SK-N-SH (cell line): ENCODE measurements around the gene ARMC8. TPM values are rescaled to one million over a fixed set of nuclear protein-coding genes. Genes with fewer than 3 reads are reported as not detected.

ENCODE experiments used
- CTCF ChIA-PET: fragments of 300-600, 350-600 bp; formaldehyde crosslinking; extraction: SDS; loops from one replicate; lab custom pipeline; 2021; lab: Yijun Ruan, JAX
- POLR2A ChIA-PET: fragments of 350-600 bp; sonication (Branson Sonifier 250); formaldehyde crosslinking; extraction: SDS; loops from one replicate; lab custom pipeline; 2020; ENCODE audit warnings: antibody characterized with exemption, inconsistent platforms; lab: Yijun Ruan, JAX
- DNase-seq: peaks from one replicate; pipeline ENCODE4 v3.0.0; 2012
- H2AFZ ChIP-seq: fragments of 200-600 bp; sonication (generic); 2 replicates; pipeline ENCODE4 v1.8.1; 2016; ENCODE audit warnings: antibody characterized with exemption, mild to moderate bottlenecking, low read depth
- H3F3A ChIP-seq: fragments of 200-600 bp; sonication (generic); replicated peaks from 2 replicates; pipeline ENCODE3; 2016; ENCODE audit warnings: antibody characterized with exemption, mild to moderate bottlenecking; ENCODE audit not compliant: insufficient read depth
- H3K27ac ChIP-seq, 2 experiments: fragments of 200-500 bp in 1 of 2; fragments of 200-600 bp in 1 of 2; sonication (Bioruptor generic) in 1 of 2; sonication (generic), shearing (Covaris generic) in 1 of 2; 2 replicates each; pipeline versions ENCODE4 v1.5.1 to v1.6.1; 2014 to 2016; ENCODE audit warnings: low read depth in 2 of 2, inconsistent platforms in 1 of 2, low read length in 1 of 2, mild to moderate bottlenecking in 1 of 2, mixed read lengths in 1 of 2
- H3K27me3 ChIP-seq: fragments of 200-600 bp; sonication (generic), shearing (Covaris generic); 2 replicates; pipeline ENCODE4 v1.6.1; 2016; ENCODE audit warnings: mixed run types; ENCODE audit not compliant: insufficient read depth
- H3K36me3 ChIP-seq, 2 experiments: fragments of 200-500 bp in 1 of 2; fragments of 200-600 bp in 1 of 2; sonication (Bioruptor generic) in 1 of 2; sonication (generic) in 1 of 2; replicated peaks in 1 of 2; 2 replicates each; pipeline versions ENCODE3 to v1.5.1; 2014 to 2016; ENCODE audit warnings: low read length in 1 of 2, mild to moderate bottlenecking in 1 of 2; ENCODE audit not compliant: insufficient read depth in 2 of 2, control insufficient read depth in 1 of 2
- H3K4me1 ChIP-seq, 2 experiments: fragments of 200-500 bp in 1 of 2; fragments of 200-600 bp in 1 of 2; sonication (Bioruptor generic) in 1 of 2; sonication (generic), shearing (Covaris generic) in 1 of 2; 2 replicates each; pipeline versions ENCODE4 v1.5.1 to v1.6.1; 2014 to 2016; ENCODE audit warnings: low read depth in 1 of 2, low read length in 1 of 2, mixed run types in 1 of 2; ENCODE audit not compliant: insufficient read depth in 2 of 2, control insufficient read depth in 1 of 2
- H3K4me2 ChIP-seq: fragments of 200-600 bp; sonication (generic), shearing (Covaris generic); 2 replicates; pipeline ENCODE4 v1.6.1; 2017; ENCODE audit warnings: mixed run types
- H3K4me3 ChIP-seq, 2 experiments: fragments of 200-500 bp in 1 of 2; fragments of 200-600 bp in 1 of 2; sonication (Bioruptor generic) in 1 of 2; sonication (generic), shearing (Covaris generic) in 1 of 2; 2 replicates each; pipeline versions ENCODE4 v1.5.1 to v1.8.1; 2014 to 2016; ENCODE audit warnings: low read depth in 2 of 2, inconsistent platforms in 1 of 2, low read length in 1 of 2, mild to moderate bottlenecking in 1 of 2, mixed read lengths in 1 of 2, moderate library complexity in 1 of 2
- H3K79me2 ChIP-seq: fragments of 200-600 bp; sonication (generic); 2 replicates; pipeline ENCODE4 v1.8.1; 2017; ENCODE audit warnings: mild to moderate bottlenecking; ENCODE audit not compliant: insufficient read depth
- H3K9ac ChIP-seq: fragments of 200-600 bp; sonication (generic); 2 replicates; pipeline ENCODE4 v1.6.1; 2017; ENCODE audit warnings: mixed run types
- H3K9me2 ChIP-seq: fragments of 200-600 bp; sonication (generic); 2 replicates; pipeline ENCODE4 v1.6.1; 2017; ENCODE audit warnings: mixed run types
- H3K9me3 ChIP-seq: fragments of 200-600 bp; sonication (generic); 2 replicates; pipeline ENCODE4 v1.6.1; 2017; ENCODE audit warnings: mixed run types, mild to moderate bottlenecking, moderate library complexity
- H4K20me1 ChIP-seq: fragments of 200-600 bp; sonication (generic); 2 replicates; pipeline ENCODE4 v1.6.1; 2017; ENCODE audit warnings: mild to moderate bottlenecking, mixed run types; ENCODE audit not compliant: insufficient read depth
- ELF1 ChIP-seq: IDR thresholded peaks from 2 replicates; pipeline ENCODE4 v1.4.0; 2012
- EP300 ChIP-seq, 2 experiments: IDR thresholded peaks; 2 replicates each; pipeline versions ENCODE4 v1.4.0 to v1.6.1; 2012; ENCODE audit warnings: borderline replicate concordance in 1 of 2, low read depth in 1 of 2, low read length in 1 of 2
- EZH2phosphoT487 ChIP-seq: fragments of 200-600 bp; sonication (generic); IDR thresholded peaks from 2 replicates; pipeline ENCODE4 v1.6.1; 2017; ENCODE audit warnings: low read depth, mixed run types, mild to moderate bottlenecking, antibody characterized with exemption, moderate library complexity, borderline replicate concordance
- FOXJ3 ChIP-seq: sonication (generic); formaldehyde crosslinking; IDR thresholded peaks from 2 replicates; pipeline ENCODE4 v1.5.1; 2020; ENCODE audit warnings: mild to moderate bottlenecking, missing genetic modification reagents
- GABPA ChIP-seq: IDR thresholded peaks from 2 replicates; pipeline ENCODE4 v1.4.0; 2012; ENCODE audit warnings: low read depth, mild to moderate bottlenecking
- GATA2 ChIP-seq: sonication (generic); formaldehyde crosslinking; IDR thresholded peaks from 2 replicates; pipeline ENCODE4 v1.5.0; 2020; ENCODE audit warnings: mild to moderate bottlenecking, missing genetic modification reagents
- IRF3 ChIP-seq: fragments of 150-350 bp; IDR thresholded peaks from 2 replicates; pipeline ENCODE4 v1.6.1; 2016; ENCODE audit warnings: mild to moderate bottlenecking, low read depth, low read length
- JUND ChIP-seq: IDR thresholded peaks from 2 replicates; pipeline ENCODE4 v1.4.0; 2012
- NRF1 ChIP-seq: IDR thresholded peaks from 2 replicates; pipeline ENCODE4 v1.6.1; 2012; ENCODE audit warnings: low read depth, mild to moderate bottlenecking, low read length
- SMC3 ChIP-seq: IDR thresholded peaks from 2 replicates; pipeline ENCODE4 v1.6.1; 2012; ENCODE audit warnings: low read depth, low read length, improper control_type of control experiment
- TAF1 ChIP-seq: IDR thresholded peaks from 2 replicates; pipeline ENCODE4 v1.6.1; 2012; ENCODE audit warnings: low read depth, mild to moderate bottlenecking, low read length, moderate library complexity, borderline replicate concordance
- TEAD4 ChIP-seq: IDR thresholded peaks from 2 replicates; pipeline ENCODE4 v1.4.0; 2012; ENCODE audit warnings: mild to moderate bottlenecking, borderline replicate concordance; ENCODE audit not compliant: insufficient read depth
- USF1 ChIP-seq: IDR thresholded peaks from 2 replicates; pipeline ENCODE4 v1.4.0; 2012; ENCODE audit warnings: low read depth, borderline replicate concordance
- USF2 ChIP-seq: fragments of 150-350 bp; IDR thresholded peaks from 2 replicates; pipeline ENCODE4 v1.6.1; 2017; ENCODE audit warnings: antibody characterized with exemption, low read length, low read depth, borderline replicate concordance
- WGBS: methylation state at CpG from one replicate; pipeline ENCODE4 v1.1.6; 2017; ENCODE audit warnings: low lambda C conversion rate; 5-methylcytosine and 5-hydroxymethylcytosine counted together
- polyA plus RNA-seq, 3 experiments: library from polyadenylated mRNA; depleted of rRNA; stranded (reverse); fragments of >200 nt; gene quantifications; 2 replicates each; pipeline ENCODE4 v1.2.3, GENCODE V29; 2012
- TF ChIP-seq, protein P1 (sequence below): IDR thresholded peaks from 2 replicates; pipeline ENCODE4 v1.4.0; 2012; ENCODE audit warnings: low read depth, borderline replicate concordance
- TF ChIP-seq, protein P2 (sequence below): fragments of 200-600 bp; sonication (generic); IDR thresholded peaks from 2 replicates; pipeline ENCODE4 v1.6.1; 2017; ENCODE audit warnings: antibody characterized with exemption, mild to moderate bottlenecking, moderate library complexity

The ARMC8 gene
- polyA plus RNA-seq, 1 of the 3 experiments (the other 2 are of a cell fraction) = 35.5 TPM

- Histone ChIP-seq H4K20me1 (no peaks in the 10 kb centered on the region), H3K4me2 (no peak overlapping the region), H3K27ac (no peak overlapping the region), H3K36me3 (no peaks in the 10 kb centered on the region), H3K9me2 (no peaks in the 10 kb centered on the region), H3K27me3 (no peaks in the 10 kb centered on the region), H3K9ac (no peak overlapping the region), H3K79me2 (no peaks in the 10 kb centered on the region), H3K9me3 (no peaks in the 10 kb centered on the region), H2AFZ (no peak overlapping the region), H3K4me3 (no peak overlapping the region), H3K4me1 (peaks cover 3 to 5% of the 10 kb centered on the region in 2 experiments; a peak in 2 of 4 replicates), H3F3A (peaks cover 7% of the 10 kb centered on the region)
- TF ChIP-seq, protein P1, sequence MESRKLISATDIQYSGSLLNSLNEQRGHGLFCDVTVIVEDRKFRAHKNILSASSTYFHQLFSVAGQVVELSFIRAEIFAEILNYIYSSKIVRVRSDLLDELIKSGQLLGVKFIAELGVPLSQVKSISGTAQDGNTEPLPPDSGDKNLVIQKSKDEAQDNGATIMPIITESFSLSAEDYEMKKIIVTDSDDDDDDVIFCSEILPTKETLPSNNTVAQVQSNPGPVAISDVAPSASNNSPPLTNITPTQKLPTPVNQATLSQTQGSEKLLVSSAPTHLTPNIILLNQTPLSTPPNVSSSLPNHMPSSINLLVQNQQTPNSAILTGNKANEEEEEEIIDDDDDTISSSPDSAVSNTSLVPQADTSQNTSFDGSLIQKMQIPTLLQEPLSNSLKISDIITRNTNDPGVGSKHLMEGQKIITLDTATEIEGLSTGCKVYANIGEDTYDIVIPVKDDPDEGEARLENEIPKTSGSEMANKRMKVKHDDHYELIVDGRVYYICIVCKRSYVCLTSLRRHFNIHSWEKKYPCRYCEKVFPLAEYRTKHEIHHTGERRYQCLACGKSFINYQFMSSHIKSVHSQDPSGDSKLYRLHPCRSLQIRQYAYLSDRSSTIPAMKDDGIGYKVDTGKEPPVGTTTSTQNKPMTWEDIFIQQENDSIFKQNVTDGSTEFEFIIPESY = no peak
- TF ChIP-seq, protein P2, sequence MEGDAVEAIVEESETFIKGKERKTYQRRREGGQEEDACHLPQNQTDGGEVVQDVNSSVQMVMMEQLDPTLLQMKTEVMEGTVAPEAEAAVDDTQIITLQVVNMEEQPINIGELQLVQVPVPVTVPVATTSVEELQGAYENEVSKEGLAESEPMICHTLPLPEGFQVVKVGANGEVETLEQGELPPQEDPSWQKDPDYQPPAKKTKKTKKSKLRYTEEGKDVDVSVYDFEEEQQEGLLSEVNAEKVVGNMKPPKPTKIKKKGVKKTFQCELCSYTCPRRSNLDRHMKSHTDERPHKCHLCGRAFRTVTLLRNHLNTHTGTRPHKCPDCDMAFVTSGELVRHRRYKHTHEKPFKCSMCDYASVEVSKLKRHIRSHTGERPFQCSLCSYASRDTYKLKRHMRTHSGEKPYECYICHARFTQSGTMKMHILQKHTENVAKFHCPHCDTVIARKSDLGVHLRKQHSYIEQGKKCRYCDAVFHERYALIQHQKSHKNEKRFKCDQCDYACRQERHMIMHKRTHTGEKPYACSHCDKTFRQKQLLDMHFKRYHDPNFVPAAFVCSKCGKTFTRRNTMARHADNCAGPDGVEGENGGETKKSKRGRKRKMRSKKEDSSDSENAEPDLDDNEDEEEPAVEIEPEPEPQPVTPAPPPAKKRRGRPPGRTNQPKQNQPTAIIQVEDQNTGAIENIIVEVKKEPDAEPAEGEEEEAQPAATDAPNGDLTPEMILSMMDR = no peak
- TF ChIP-seq USF2 (no peak), SMC3 (no peak), TAF1 (no peak), FOXJ3 (CRISPR knock-in tag) (no peak), ELF1 (no peak), JUND (no peak), TEAD4 (no peak)
- CTCF ChIA-PET = interaction anchor here (0.7 kb wide), 1 partner anchor 91 kb away, joined by 3 read pairs; no protein-coding TSS in a partner anchor
- POLR2A ChIA-PET = no interaction called here
- WGBS = 96% methylated on average over 12 of the region's 12 CpGs
- no peak for DNase-seq
These were observed 139.9 kb downstream of the ARMC8 start for GRCh38 chr3:138326866-138327595.

DNA sequence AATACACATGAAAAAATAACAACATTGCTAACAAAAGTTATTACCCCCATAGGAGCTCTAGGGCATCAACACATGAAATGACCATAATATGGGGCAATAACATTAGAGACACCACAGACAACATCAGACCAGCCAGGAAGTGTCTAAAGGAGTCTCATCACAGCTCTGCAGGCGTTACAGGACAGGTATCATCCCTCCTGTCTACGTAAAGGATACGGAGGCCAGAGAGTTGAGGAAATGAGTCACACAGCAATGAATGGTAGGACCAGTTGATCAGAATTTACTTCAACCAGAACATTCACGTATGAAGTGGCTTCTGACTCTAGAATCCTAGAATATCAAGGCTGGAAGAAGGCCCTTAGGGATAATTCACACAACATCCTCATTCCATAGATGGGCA lies 140.7 kb downstream of the ARMC8 start:
- TF ChIP-seq, protein P2 = no peak
- TF ChIP-seq EP300 (IDR thresholded peaks at IDR 0.05; ENCODE audit: borderline replicate concordance in 1 of 2, low read depth in 1 of 2, low read length in 1 of 2) (no peak), GABPA (no peak), FOXJ3 (CRISPR knock-in tag) (no peak), USF1 (no peak), NRF1 (no peak), GATA2 (CRISPR knock-in tag) (no peak), IRF3 (no peak), EZH2phosphoT487 (no peak), TAF1 (no peak)
- no peak overlapping the region for H2AFZ ChIP-seq
- no peaks in the 10 kb centered on the region for H3K27me3 ChIP-seq
- no peak for DNase-seq
- H3K27ac ChIP-seq = no peak overlapping the region
- no peak overlapping the region for H3K4me2 ChIP-seq
- H3K9me2 ChIP-seq = no peaks in the 10 kb centered on the region
- ChIA-PET CTCF (interaction anchor here (0.7 to 1.5 kb wide), 5 partner anchors 10 to 155 kb away, joined by 3 read pairs; partner anchors contain the start of gene ESYT3), POLR2A (no interaction called here)
- WGBS = 83% methylated on average over 4 of the region's 4 CpGs
- H3K9ac ChIP-seq = no peak overlapping the region
- H3K36me3 ChIP-seq = no peaks in the 10 kb centered on the region
- H3K9me3 ChIP-seq = no peaks in the 10 kb centered on the region
- H4K20me1 ChIP-seq = no peaks in the 10 kb centered on the region
- H3K4me3 ChIP-seq = no peak overlapping the region
- H3K79me2 ChIP-seq = no peaks in the 10 kb centered on the region
- peaks cover 7% of the 10 kb centered on the region for H3F3A ChIP-seq
- peaks cover 3 to 5% of the 10 kb centered on the region in 2 experiments; a peak in 2 of 4 replicates for H3K4me1 ChIP-seq
